HAP-1 (cell line): ENCODE data around the gene RBX1.

Source experiments
- DNase-seq, 2 experiments: peaks; one replicate each; pipeline ENCODE4 v3.0.0-alpha.2; 2016 to 2020; ENCODE audit warnings: low spot score in 2 of 2
- H3K27me3 ChIP-seq: fragments of 250-450 bp; sonication (Bioruptor Pico); 2 replicates; pipeline ENCODE4 v1.5.1; 2020; ENCODE audit warnings: low read depth, mild to moderate bottlenecking, moderate library complexity
- H3K36me3 ChIP-seq: fragments of 250-450 bp; sonication (Bioruptor Pico); replicated peaks from 2 replicates; pipeline ENCODE4 v1.5.1; 2020; ENCODE audit warnings: mild to moderate bottlenecking
- H3K4me1 ChIP-seq: fragments of 250-450 bp; sonication (Bioruptor Pico); 2 replicates; pipeline ENCODE4 v1.5.1; 2020; ENCODE audit warnings: mild to moderate bottlenecking
- H3K4me3 ChIP-seq: fragments of 250-450 bp; sonication (Bioruptor Pico); 2 replicates; pipeline ENCODE4 v1.5.1; 2020; ENCODE audit warnings: mild to moderate bottlenecking, moderate library complexity
- H3K9me3 ChIP-seq: fragments of 250-450 bp; sonication (Bioruptor Pico); 2 replicates; pipeline ENCODE4 v1.5.1; 2020; ENCODE audit warnings: mild to moderate bottlenecking, moderate library complexity
- in situ Hi-C: fragments of 300-500 bp; cut with MboI; formaldehyde crosslinking; loops from 3 replicates; pipeline ENCODE4 v1.14.3; 2020; ENCODE audit warnings: low sequenced_read_pairs, inconsistent platforms, mixed read lengths

Gene RBX1

GRCh38 chr22:41021061-41021612, 70.0 kb downstream of the RBX1 start:
- H3K4me3 ChIP-seq = peak overlapping the region; percentile 52
- peak in 1 of 2 experiments; percentile 34 for DNase-seq

DNA sequence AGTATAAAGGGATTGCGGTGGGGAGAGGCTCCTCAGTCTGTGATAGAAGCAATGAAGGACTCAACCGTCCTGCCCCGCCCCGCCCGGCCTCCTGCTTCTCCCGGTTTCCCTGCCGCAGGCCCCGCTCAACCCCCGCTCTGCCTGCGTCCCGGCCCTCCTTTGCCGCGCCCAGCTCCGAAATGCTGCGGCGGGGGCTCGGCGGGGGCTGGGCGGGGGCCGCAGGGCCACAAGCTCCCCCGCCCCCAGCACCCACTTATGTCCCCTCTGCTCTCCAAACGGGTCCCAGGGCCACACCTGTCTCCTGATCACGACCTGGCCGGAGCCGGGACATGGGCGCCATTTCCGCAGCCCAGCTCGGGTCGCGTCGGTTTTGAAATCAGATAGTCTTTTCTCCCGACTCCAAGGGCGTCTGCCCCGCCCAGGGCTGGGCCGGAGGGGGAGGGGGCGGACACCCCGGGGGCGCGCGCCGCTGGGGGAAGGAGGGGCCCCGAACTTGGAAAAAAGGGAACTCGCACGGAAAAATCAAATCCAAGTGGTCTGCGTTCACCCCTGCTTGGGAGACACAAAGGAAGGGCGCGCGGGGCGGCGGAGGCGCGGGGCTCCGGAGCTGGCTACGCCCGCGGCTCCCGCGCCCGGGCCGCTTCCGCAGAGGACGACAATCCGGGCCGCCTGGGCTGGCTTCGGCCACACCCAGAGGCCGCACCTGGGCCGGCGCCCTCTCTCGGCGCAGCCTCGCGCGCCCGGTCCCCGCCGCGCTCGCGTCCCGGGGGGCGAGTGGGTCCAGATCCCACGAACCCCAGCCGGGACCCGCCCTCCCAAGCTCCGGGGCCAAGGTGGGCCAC, 70.7 kb downstream of the RBX1 start:
- in situ Hi-C loops = no loop called here
- 0 out of 2 replicates have a peak, but pooled peaks cover 2% of the 10 kb centered on the region for H3K36me3 ChIP-seq
- peak overlapping the region; percentile 52 for H3K4me3 ChIP-seq
- H3K9me3 ChIP-seq = no peaks in the 10 kb centered on the region
- H3K27me3 ChIP-seq = no peaks in the 10 kb centered on the region
- H3K4me1 ChIP-seq = peaks cover 18% of the 10 kb centered on the region
- DNase-seq = peak; percentile 65 to 78

More at GRCh38 chr22:41021061-41021612, 70.0 kb downstream of the RBX1 start:
- Histone ChIP-seq H3K9me3 (no peaks in the 10 kb centered on the region), H3K36me3 (0 out of 2 replicates have a peak, but pooled peaks cover 2% of the 10 kb centered on the region), H3K4me1 (peaks cover 18% of the 10 kb centered on the region), H3K27me3 (no peaks in the 10 kb centered on the region)
- in situ Hi-C loops = no loop called here

- H3K4me1 ChIP-seq = peaks cover 18% of the 10 kb centered on the region
- H3K36me3 ChIP-seq = 0 out of 2 replicates have a peak, but pooled peaks cover 2% of the 10 kb centered on the region
- no peaks in the 10 kb centered on the region for H3K27me3 ChIP-seq
- peak overlapping the region; percentile 52 for H3K4me3 ChIP-seq
- H3K9me3 ChIP-seq = no peaks in the 10 kb centered on the region
- in situ Hi-C loops = no loop called here
- DNase-seq = peak; percentile 88 to 96
Observed at GRCh38 chr22:41022470-41023298, 71.5 kb downstream of the RBX1 start.
